Parathyroid adenoma (tissue), 2 donors: Measurements from ENCODE around the gene OPA3.

ENCODE experiments used
- H2AFZ ChIP-seq: fragments of 300-600 bp; sonication (generic); one replicate; pipeline ENCODE4 v1.7.0; 2017; ENCODE audit warnings: antibody characterized with exemption, mild to moderate bottlenecking
- H3K27ac ChIP-seq: fragments of 300-600 bp; sonication (generic); one replicate; pipeline ENCODE4 v1.7.0; 2017
- H3K27me3 ChIP-seq: fragments of 300-600 bp; sonication (generic); one replicate; pipeline ENCODE4 v1.7.0; 2017; ENCODE audit warnings: low read length; ENCODE audit not compliant: control insufficient read depth, insufficient read depth
- H3K36me3 ChIP-seq: fragments of 300-600 bp; sonication (generic); one replicate; pipeline ENCODE4 v1.7.0; 2017; ENCODE audit warnings: low read length; ENCODE audit not compliant: control insufficient read depth, insufficient read depth
- H3K4me1 ChIP-seq: fragments of 300-600 bp; sonication (generic); one replicate; pipeline ENCODE4 v1.7.0; 2017; ENCODE audit warnings: control low read depth
- H3K4me2 ChIP-seq: fragments of 300-600 bp; sonication (generic); one replicate; pipeline ENCODE4 v1.7.0; 2017; ENCODE audit warnings: low read length
- H3K4me3 ChIP-seq: fragments of 300-600 bp; sonication (generic); one replicate; pipeline ENCODE4 v1.7.0; 2017; ENCODE audit warnings: low read depth, low read length
- H3K79me2 ChIP-seq: fragments of 300-600 bp; sonication (generic); one replicate; pipeline ENCODE4 v1.7.0; 2017; ENCODE audit warnings: control low read depth
- H3K9ac ChIP-seq: fragments of 300-600 bp; sonication (generic); one replicate; pipeline ENCODE4 v1.7.0; 2017; ENCODE audit warnings: mild to moderate bottlenecking
- H3K9me3 ChIP-seq: fragments of 300-600 bp; sonication (generic); one replicate; pipeline ENCODE4 v1.7.0; 2017; ENCODE audit warnings: low read length; ENCODE audit not compliant: control insufficient read depth
- CTCF ChIP-seq: fragments of 300-600 bp; sonication (generic); IDR thresholded peaks from one replicate; pipeline ENCODE4 v1.7.0; 2017; ENCODE audit warnings: antibody characterized with exemption, mild to moderate bottlenecking
- donor health status: primary hyperparathyroidism.

Gene OPA3

GRCh38 chr19:45494261-45494916, 90.2 kb downstream of the OPA3 start:
- H3K4me1 ChIP-seq, result peaks cover 13% of the 10 kb centered on the region
- H2AFZ ChIP-seq, result no peak overlapping the region
- no peak for TF ChIP-seq CTCF
- no peaks in the 10 kb centered on the region for H3K36me3 ChIP-seq
- no peak overlapping the region for H3K27ac ChIP-seq
- H3K9me3 ChIP-seq, result no peaks in the 10 kb centered on the region
- H3K4me3 ChIP-seq, result no peak overlapping the region
- no peak overlapping the region for H3K9ac ChIP-seq
- H3K79me2 ChIP-seq, result no peaks in the 10 kb centered on the region
- H3K4me2 ChIP-seq, result no peak overlapping the region
- no peaks in the 10 kb centered on the region for H3K27me3 ChIP-seq

- Histone ChIP-seq H3K9ac (no peak overlapping the region), H3K4me2 (peak overlapping the region; percentile 78), H2AFZ (peak overlapping the region; percentile 57), H3K79me2 (no peaks in the 10 kb centered on the region), H3K27ac (no peak overlapping the region), H3K36me3 (no peaks in the 10 kb centered on the region), H3K4me3 (peak overlapping the region; percentile 72), H3K9me3 (no peaks in the 10 kb centered on the region), H3K4me1 (peaks cover 10% of the 10 kb centered on the region), H3K27me3 (no peaks in the 10 kb centered on the region)
- TF ChIP-seq CTCF, result no peak
These were observed 91.8 kb downstream of the OPA3 start for GRCh38 chr19:45492627-45493470.

GRCh38 chr19:45492137-45492626, 92.4 kb downstream of the OPA3 start:
- H2AFZ ChIP-seq, result peak overlapping the region; percentile 57
- TF ChIP-seq CTCF, result no peak
- H3K36me3 ChIP-seq, result no peaks in the 10 kb centered on the region
- no peaks in the 10 kb centered on the region for H3K9me3 ChIP-seq
- peak overlapping the region; percentile 78 for H3K4me2 ChIP-seq
- H3K4me1 ChIP-seq, result peaks cover 9% of the 10 kb centered on the region
- no peaks in the 10 kb centered on the region for H3K79me2 ChIP-seq
- no peak overlapping the region for H3K27ac ChIP-seq
- H3K4me3 ChIP-seq, result peak overlapping the region; percentile 72
- no peaks in the 10 kb centered on the region for H3K27me3 ChIP-seq
- no peak overlapping the region for H3K9ac ChIP-seq

- Histone ChIP-seq H3K9ac (no peak overlapping the region), H3K4me2 (no peak overlapping the region), H3K79me2 (no peaks in the 10 kb centered on the region), H3K27ac (no peak overlapping the region), H3K36me3 (no peaks in the 10 kb centered on the region), H2AFZ (no peak overlapping the region), H3K4me3 (no peak overlapping the region), H3K27me3 (no peaks in the 10 kb centered on the region), H3K9me3 (no peaks in the 10 kb centered on the region), H3K4me1 (peaks cover 6% of the 10 kb centered on the region)
- no peak for TF ChIP-seq CTCF
These were observed 95.3 kb downstream of the OPA3 start for GRCh38 chr19:45489216-45489855.
